A549 (cell line): ENCODE results near the gene AAMP.
"Not testable (repeated sequence)": the region's sequence is repeated elsewhere in the genome, so short reads cannot be mapped to it uniquely, and the experiment has no call there.

ENCODE experiments used
- CBX2 ChIP-seq: fragments of 200-600 bp; sonication (generic); IDR thresholded peaks from 2 replicates; pipeline ENCODE4 v1.6.1; 2016; ENCODE audit warnings: low read depth, mild to moderate bottlenecking, borderline replicate concordance
- HDAC2 ChIP-seq: fragments of 200-600 bp; sonication (generic); IDR thresholded peaks from 2 replicates; pipeline ENCODE4 v1.6.1; 2016
- HOXA7 ChIP-seq: fragments of 250-450 bp; sonication (Bioruptor Pico); IDR thresholded peaks from 2 replicates; pipeline ENCODE4 v1.5.0; 2020; ENCODE audit warnings: mild to moderate bottlenecking, moderate library complexity
- JUN ChIP-seq, 2 experiments: fragments of >200 bp; sonication (Bioruptor Twin); formaldehyde crosslinking; IDR thresholded peaks; 2 replicates in 1 of 2; 3 replicates in 1 of 2; pipeline ENCODE4 v1.6.1; 2016 to 2017
- MAZ ChIP-seq: fragments of 150-350 bp; IDR thresholded peaks from 2 replicates; pipeline ENCODE4 v1.6.1; 2014; ENCODE audit warnings: antibody characterized with exemption, low read depth, low read length, borderline replicate concordance
- RAD21 ChIP-seq, 2 experiments: fragments of >200 bp in 1 of 2; sonication (Bioruptor Twin) in 1 of 2; formaldehyde crosslinking in 1 of 2; IDR thresholded peaks in 1 of 2; conservative IDR thresholded peaks in 1 of 2; 2 replicates in 1 of 2; 3 replicates in 1 of 2; pipeline ENCODE4 v1.6.1; 2012 to 2018; ENCODE audit warnings: inconsistent platforms in 1 of 2
- TF ChIP-seq, protein P1 (sequence below): fragments of 450-650 bp; IDR thresholded peaks from 2 replicates; pipeline ENCODE4 v1.6.1; 2014; ENCODE audit warnings: antibody characterized with exemption
- TF ChIP-seq, protein P2 (sequence below): fragments of >200 bp; sonication (Bioruptor Twin); formaldehyde crosslinking; IDR thresholded peaks from 3 replicates; pipeline ENCODE4 v1.5.1; 2016
- TF ChIP-seq, protein P3 (sequence below): fragments of 200-600 bp; sonication (generic); IDR thresholded peaks from 2 replicates; pipeline ENCODE4 v1.6.1; 2016; ENCODE audit warnings: antibody characterized with exemption, mild to moderate bottlenecking, moderate library complexity
- TF ChIP-seq, protein P4 (sequence below): fragments of 250-450 bp; sonication (Bioruptor Pico); IDR thresholded peaks from 2 replicates; pipeline ENCODE4 v1.5.0; 2021; ENCODE audit warnings: mild to moderate bottlenecking, moderate library complexity, borderline replicate concordance
- TF ChIP-seq, protein P5 (sequence below): fragments of >200 bp; sonication (Bioruptor Twin); formaldehyde crosslinking; IDR thresholded peaks from 2 replicates; pipeline ENCODE4 v1.6.1; 2016

DNA sequence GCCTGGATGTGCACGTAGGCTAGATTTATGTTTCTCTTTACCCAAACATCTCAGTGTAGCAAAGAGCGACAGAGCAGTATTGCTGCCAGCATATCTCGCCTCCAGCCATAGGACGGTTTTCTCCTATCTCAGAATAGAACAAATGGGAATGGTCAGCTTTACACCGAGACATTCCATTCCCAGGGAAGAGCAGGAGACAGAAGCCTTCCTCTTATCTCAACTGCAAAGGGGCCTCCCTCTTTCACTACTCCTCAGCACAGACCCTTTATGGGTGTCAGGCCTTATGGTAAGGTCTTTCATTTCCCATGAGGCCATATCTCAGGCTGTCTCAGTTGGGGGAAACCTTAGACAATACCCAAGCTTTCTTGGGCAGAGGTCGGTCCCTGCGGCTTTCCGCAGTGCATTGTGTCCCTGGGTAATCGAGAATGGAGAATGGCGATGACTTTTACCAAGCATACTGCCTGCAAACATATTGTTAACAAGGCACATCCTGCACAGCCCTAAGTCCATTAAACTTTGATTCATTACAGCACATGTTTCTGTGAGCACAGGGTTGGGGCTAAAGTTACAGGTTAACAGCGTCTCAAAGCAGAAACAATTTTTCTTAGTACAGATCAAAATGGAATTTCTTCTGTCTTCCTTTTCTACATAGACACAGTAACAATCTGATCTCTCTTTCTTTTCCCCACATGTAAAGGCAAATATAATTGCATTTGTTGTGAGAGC, 41.8 kb upstream of the AAMP start:
- TF ChIP-seq, protein P1, sequence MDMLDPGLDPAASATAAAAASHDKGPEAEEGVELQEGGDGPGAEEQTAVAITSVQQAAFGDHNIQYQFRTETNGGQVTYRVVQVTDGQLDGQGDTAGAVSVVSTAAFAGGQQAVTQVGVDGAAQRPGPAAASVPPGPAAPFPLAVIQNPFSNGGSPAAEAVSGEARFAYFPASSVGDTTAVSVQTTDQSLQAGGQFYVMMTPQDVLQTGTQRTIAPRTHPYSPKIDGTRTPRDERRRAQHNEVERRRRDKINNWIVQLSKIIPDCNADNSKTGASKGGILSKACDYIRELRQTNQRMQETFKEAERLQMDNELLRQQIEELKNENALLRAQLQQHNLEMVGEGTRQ: not testable (repeated sequence)
- TF ChIP-seq, protein P2, sequence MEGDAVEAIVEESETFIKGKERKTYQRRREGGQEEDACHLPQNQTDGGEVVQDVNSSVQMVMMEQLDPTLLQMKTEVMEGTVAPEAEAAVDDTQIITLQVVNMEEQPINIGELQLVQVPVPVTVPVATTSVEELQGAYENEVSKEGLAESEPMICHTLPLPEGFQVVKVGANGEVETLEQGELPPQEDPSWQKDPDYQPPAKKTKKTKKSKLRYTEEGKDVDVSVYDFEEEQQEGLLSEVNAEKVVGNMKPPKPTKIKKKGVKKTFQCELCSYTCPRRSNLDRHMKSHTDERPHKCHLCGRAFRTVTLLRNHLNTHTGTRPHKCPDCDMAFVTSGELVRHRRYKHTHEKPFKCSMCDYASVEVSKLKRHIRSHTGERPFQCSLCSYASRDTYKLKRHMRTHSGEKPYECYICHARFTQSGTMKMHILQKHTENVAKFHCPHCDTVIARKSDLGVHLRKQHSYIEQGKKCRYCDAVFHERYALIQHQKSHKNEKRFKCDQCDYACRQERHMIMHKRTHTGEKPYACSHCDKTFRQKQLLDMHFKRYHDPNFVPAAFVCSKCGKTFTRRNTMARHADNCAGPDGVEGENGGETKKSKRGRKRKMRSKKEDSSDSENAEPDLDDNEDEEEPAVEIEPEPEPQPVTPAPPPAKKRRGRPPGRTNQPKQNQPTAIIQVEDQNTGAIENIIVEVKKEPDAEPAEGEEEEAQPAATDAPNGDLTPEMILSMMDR: not testable (repeated sequence)
- not testable (repeated sequence) for TF ChIP-seq MAZ; HDAC2; JUN (IDR thresholded peaks at IDR 0.05); CBX2; RAD21 (conservative IDR thresholded peaks at IDR 0.05 in 1 of 2, IDR thresholded peaks at IDR 0.05 in 1 of 2); HOXA7 (CRISPR knock-in tag)
- TF ChIP-seq, protein P3, sequence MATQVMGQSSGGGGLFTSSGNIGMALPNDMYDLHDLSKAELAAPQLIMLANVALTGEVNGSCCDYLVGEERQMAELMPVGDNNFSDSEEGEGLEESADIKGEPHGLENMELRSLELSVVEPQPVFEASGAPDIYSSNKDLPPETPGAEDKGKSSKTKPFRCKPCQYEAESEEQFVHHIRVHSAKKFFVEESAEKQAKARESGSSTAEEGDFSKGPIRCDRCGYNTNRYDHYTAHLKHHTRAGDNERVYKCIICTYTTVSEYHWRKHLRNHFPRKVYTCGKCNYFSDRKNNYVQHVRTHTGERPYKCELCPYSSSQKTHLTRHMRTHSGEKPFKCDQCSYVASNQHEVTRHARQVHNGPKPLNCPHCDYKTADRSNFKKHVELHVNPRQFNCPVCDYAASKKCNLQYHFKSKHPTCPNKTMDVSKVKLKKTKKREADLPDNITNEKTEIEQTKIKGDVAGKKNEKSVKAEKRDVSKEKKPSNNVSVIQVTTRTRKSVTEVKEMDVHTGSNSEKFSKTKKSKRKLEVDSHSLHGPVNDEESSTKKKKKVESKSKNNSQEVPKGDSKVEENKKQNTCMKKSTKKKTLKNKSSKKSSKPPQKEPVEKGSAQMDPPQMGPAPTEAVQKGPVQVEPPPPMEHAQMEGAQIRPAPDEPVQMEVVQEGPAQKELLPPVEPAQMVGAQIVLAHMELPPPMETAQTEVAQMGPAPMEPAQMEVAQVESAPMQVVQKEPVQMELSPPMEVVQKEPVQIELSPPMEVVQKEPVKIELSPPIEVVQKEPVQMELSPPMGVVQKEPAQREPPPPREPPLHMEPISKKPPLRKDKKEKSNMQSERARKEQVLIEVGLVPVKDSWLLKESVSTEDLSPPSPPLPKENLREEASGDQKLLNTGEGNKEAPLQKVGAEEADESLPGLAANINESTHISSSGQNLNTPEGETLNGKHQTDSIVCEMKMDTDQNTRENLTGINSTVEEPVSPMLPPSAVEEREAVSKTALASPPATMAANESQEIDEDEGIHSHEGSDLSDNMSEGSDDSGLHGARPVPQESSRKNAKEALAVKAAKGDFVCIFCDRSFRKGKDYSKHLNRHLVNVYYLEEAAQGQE: not testable (repeated sequence)
- TF ChIP-seq, protein P4, sequence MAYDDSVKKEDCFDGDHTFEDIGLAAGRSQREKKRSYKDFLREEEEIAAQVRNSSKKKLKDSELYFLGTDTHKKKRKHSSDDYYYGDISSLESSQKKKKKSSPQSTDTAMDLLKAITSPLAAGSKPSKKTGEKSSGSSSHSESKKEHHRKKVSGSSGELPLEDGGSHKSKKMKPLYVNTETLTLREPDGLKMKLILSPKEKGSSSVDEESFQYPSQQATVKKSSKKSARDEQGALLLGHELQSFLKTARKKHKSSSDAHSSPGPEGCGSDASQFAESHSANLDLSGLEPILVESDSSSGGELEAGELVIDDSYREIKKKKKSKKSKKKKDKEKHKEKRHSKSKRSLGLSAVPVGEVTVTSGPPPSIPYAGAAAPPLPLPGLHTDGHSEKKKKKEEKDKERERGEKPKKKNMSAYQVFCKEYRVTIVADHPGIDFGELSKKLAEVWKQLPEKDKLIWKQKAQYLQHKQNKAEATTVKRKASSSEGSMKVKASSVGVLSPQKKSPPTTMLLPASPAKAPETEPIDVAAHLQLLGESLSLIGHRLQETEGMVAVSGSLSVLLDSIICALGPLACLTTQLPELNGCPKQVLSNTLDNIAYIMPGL (CRISPR knock-in tag): not testable (repeated sequence)
- TF ChIP-seq, protein P5, sequence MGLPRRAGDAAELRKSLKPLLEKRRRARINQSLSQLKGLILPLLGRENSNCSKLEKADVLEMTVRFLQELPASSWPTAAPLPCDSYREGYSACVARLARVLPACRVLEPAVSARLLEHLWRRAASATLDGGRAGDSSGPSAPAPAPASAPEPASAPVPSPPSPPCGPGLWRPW: not testable (repeated sequence)
